MCF 10A (cell line): ENCODE results near the gene SLC51A. TPM values are rescaled to one million over a fixed set of nuclear protein-coding genes. Genes with fewer than 3 reads are reported as not detected.
A peak's percentile ranks its signal among the peaks of the same experiment; 100 is the strongest.
"Not testable (repeated sequence)": the region's sequence is repeated elsewhere in the genome, so short reads cannot be mapped to it uniquely, and the experiment has no call there.

Experiments used
- BruUV-seq: library from RNA; stranded (reverse); fragments of 400-500 nt; replicated peaks from 2 replicates; lab custom pipeline; 2021; lab: Mats Ljungman, UMichigan
- CTCF ChIA-PET: fragments of 300-600 bp; sonication (Branson Sonifier 250); formaldehyde crosslinking; extraction: SDS; loops from one replicate; lab custom pipeline; 2021; ENCODE audit warnings: antibody characterized with exemption, inconsistent platforms; lab: Yijun Ruan, JAX
- POLR2A ChIA-PET: fragments of 300-600, 350-650 bp; sonication (Branson Sonifier 250); formaldehyde crosslinking; extraction: SDS; loops from one replicate; lab custom pipeline; 2020; ENCODE audit warnings: antibody characterized with exemption, inconsistent platforms; lab: Yijun Ruan, JAX
- DNase-seq: peaks from one replicate; pipeline ENCODE4 v3.0.0-alpha.2; 2018; ENCODE audit not compliant: unreplicated experiment
- H3K27ac Mint-ChIP-seq: one replicate; pipeline ENCODE4 v1.8.0; 2022; ENCODE audit warnings: mild to moderate bottlenecking, low read depth, mixed read lengths; ENCODE audit not compliant: unreplicated experiment
- H3K27me3 Mint-ChIP-seq: one replicate; pipeline ENCODE4 v1.8.0; 2022; ENCODE audit warnings: mixed read lengths; ENCODE audit not compliant: insufficient read depth, unreplicated experiment
- H3K36me3 Mint-ChIP-seq: one replicate; pipeline ENCODE4 v1.8.0; 2022; ENCODE audit warnings: mild to moderate bottlenecking, moderate library complexity, mixed read lengths; ENCODE audit not compliant: insufficient read depth, unreplicated experiment
- H3K4me1 Mint-ChIP-seq: one replicate; pipeline ENCODE4 v1.8.0; 2022; ENCODE audit warnings: mixed read lengths; ENCODE audit not compliant: insufficient read depth, unreplicated experiment
- H3K4me3 Mint-ChIP-seq: one replicate; pipeline ENCODE4 v1.8.0; 2022; ENCODE audit warnings: mild to moderate bottlenecking, moderate library complexity, mixed read lengths; ENCODE audit not compliant: unreplicated experiment
- H3K9me3 Mint-ChIP-seq: one replicate; pipeline ENCODE4 v1.8.0; 2022; ENCODE audit warnings: mixed read lengths; ENCODE audit not compliant: unreplicated experiment
- intact Hi-C: fragments of 100-400 bp; cut with micrococcal nuclease; formaldehyde crosslinking; loops from 2 replicates; pipeline ENCODE4 v1.14.1; 2022
- total RNA-seq: library from RNA; stranded (reverse); gene quantifications from 2 replicates; pipeline ENCODE4 v1.2.3, GENCODE V29; 2022
- TF ChIP-seq, protein P1 (sequence below): fragments of 200-600 bp; IDR thresholded peaks from one replicate; pipeline ENCODE4 v1.8.0; 2022; ENCODE audit warnings: antibody characterized with exemption, mild to moderate bottlenecking; ENCODE audit not compliant: unreplicated experiment

The SLC51A gene
- total RNA-seq, 1 experiment from 2014 or later, result not detected

DNA sequence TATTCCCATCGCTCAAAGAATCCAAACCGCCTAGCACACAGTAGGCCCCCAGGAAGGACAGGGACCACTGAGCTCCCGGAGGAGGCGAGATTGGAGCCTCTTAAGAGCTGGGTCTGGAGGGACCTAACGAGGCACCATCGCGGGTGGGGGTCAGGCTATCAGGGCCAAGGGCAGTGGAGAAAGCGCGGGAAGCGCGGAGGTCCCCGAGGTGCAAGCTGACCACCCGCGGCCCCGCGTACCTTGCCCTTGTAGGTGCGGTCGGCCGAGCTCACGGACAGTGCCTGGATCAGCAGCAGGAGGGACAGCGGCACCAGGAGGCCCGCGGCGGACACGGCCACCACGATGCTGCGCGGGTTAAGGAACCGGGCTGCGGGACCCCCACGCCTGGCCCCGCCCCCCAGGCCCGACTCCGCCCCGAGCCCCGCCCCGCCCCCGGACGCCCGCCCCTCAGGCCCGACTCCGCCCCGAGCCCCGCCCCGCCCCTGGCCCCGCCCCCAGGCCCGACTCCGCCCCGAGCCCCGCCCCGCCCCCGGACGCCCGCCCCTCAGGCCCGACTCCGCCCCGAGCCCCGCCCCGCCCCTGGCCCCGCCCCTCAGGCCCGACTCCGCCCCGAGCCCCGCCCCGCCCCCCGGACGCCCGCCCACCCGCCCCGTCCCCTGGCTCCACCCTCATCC, 9.0 kb upstream of the SLC51A start:
- TF ChIP-seq, protein P1, sequence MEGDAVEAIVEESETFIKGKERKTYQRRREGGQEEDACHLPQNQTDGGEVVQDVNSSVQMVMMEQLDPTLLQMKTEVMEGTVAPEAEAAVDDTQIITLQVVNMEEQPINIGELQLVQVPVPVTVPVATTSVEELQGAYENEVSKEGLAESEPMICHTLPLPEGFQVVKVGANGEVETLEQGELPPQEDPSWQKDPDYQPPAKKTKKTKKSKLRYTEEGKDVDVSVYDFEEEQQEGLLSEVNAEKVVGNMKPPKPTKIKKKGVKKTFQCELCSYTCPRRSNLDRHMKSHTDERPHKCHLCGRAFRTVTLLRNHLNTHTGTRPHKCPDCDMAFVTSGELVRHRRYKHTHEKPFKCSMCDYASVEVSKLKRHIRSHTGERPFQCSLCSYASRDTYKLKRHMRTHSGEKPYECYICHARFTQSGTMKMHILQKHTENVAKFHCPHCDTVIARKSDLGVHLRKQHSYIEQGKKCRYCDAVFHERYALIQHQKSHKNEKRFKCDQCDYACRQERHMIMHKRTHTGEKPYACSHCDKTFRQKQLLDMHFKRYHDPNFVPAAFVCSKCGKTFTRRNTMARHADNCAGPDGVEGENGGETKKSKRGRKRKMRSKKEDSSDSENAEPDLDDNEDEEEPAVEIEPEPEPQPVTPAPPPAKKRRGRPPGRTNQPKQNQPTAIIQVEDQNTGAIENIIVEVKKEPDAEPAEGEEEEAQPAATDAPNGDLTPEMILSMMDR, result no peak
- ChIA-PET CTCF (interaction anchor here (1.0 to 1.2 kb wide), 2 partner anchors 10 to 134 kb away, joined by 3 to 5 read pairs; no protein-coding TSS in a partner anchor), POLR2A (no interaction called here)
- Mint-ChIP-seq H3K9me3 (no peaks in the 10 kb centered on the region), H3K27me3 (peaks cover 31% of the 10 kb centered on the region), H3K27ac (peak overlapping the region; percentile 51), H3K36me3 (no peaks in the 10 kb centered on the region), H3K4me3 (peak overlapping the region; percentile 58), H3K4me1 (no peaks in the 10 kb centered on the region)
- no TSS peak for BruUV-seq
- intact Hi-C loops, result loop anchor here (5.0 kb wide), 1 partner anchor 310 kb away; the partner anchor contains the start of gene SMCO1
- no peak for DNase-seq

DNA sequence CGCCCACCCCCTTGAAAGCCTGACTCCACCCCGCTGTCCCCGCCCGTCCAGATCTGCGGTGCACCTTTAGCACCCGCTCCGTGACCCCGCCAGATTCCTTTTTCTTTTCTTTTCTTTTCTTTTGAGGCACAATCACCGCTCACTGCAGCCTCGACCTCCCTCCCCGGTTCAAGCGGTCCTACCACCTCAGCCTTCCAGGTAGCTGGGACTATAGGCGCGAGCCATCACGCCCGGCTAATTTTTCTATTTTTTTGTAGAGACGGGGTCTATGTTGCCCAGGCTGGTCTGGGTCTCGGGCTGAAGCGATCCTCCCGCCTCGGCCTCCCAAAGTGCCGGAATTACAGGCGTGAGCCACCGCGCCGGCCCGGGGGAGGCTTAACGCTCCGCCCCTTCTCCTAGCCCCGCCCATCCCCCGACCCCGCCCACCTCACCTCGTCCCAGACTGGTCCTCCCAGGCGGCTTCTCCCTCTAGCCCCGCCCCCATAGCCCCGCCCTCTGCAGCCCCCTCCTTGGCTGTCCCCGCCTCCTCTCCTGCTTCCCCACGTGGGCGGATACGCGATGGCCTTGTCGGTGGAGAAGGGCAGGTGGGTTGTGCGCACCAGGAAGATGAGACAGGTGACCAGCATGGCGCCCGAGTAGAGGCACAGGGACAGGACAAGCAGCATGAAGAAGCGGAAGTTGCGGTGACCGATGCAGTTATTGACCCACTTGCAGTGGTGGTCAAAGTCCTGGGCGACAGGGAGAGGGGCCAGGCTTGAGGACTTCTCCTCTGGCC, 8.3 kb upstream of the SLC51A start:
- Mint-ChIP-seq H3K4me1 (no peaks in the 10 kb centered on the region), H3K9me3 (no peaks in the 10 kb centered on the region), H3K27ac (no peak overlapping the region), H3K36me3 (no peaks in the 10 kb centered on the region), H3K27me3 (peaks cover 31% of the 10 kb centered on the region), H3K4me3 (peak overlapping the region; percentile 58)
- intact Hi-C loops, result loop anchor here (5.0 kb wide), 1 partner anchor 309 kb away; the partner anchor contains the start of gene SMCO1
- no TSS peak for BruUV-seq
- POLR2A ChIA-PET, result no interaction called here
- TF ChIP-seq, protein P1, result no peak
- CTCF ChIA-PET, result no interaction called here
- no peak for DNase-seq

GRCh38 chr3:196208942-196209695, 7.2 kb upstream of the SLC51A start:
- no TSS peak for BruUV-seq
- intact Hi-C loops, result loop anchor here (5.0 kb wide), 1 partner anchor 308 kb away; the partner anchor contains the start of gene SMCO1
- no peak for DNase-seq
- Mint-ChIP-seq H3K27ac (no peak overlapping the region), H3K36me3 (no peaks in the 10 kb centered on the region), H3K9me3 (no peaks in the 10 kb centered on the region), H3K27me3 (peaks cover 20% of the 10 kb centered on the region), H3K4me1 (no peaks in the 10 kb centered on the region), H3K4me3 (no peak overlapping the region)
- ChIA-PET POLR2A (no interaction called here), CTCF (no interaction called here)
- TF ChIP-seq, protein P1, result no peak

DNA sequence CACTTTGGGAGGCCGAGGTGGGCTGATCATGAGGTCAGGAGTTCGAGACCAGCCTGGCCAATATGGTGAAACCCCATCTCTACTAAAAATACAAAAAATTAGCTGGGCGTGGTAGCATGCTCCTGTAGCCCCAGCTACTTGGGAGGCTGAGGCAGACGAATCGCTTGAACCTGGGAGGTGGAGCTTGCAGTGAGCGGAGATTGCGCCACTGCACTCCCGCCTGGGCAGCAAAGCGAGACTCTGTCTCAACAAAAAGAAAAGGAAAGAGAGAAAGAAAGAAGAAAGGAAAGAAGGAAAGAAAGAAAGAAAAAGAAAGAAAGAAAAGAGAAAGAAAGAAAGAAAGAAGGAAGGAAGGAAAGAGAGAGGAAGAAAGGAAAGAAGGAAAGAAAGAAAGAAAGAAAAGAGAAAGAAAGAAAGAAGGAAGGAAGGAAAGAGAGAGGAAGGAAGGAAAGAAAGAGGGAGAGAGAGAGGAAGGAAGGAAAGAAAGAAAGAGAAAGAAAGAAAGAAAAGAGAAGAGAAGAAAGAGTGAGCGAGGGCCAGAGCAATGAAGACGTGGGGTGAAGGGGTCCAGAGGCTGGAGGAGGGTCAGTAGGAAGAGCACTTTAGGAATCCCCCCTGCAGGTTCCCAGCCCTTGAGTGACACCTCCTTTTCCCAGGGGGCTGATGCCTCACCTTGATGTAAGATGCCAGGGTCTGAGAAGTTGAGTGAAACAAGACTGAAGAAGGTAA, 6.2 kb upstream of the SLC51A start:
- H3K4me3 Mint-ChIP-seq, CTCF ChIA-PET, BruUV-seq, POLR2A ChIA-PET, H3K4me1 Mint-ChIP-seq, DNase-seq, H3K36me3 Mint-ChIP-seq, H3K27ac Mint-ChIP-seq, H3K9me3 Mint-ChIP-seq: not testable (repeated sequence)
- H3K27me3 Mint-ChIP-seq, result peaks cover 14% of the 10 kb centered on the region
- intact Hi-C loops, result loop anchor here (5.0 kb wide), 1 partner anchor 307 kb away; the partner anchor contains the start of gene SMCO1
